ENCODE data around the gene MSI2. TPM values are rescaled to one million over a fixed set of nuclear protein-coding genes. Genes with fewer than 3 reads are reported as not detected.
A peak's percentile ranks its signal among the peaks of the same experiment; 100 is the strongest.

The MSI2 gene
- total and polyA plus RNA-seq, 9 of the 15 experiments (the other 6 are each of a cell fraction or from before 2014, with no cell fraction given): 4.6 to 61.8 (median 42.4) TPM

- CTCF ChIA-PET (ENCODE audit: low intra/inter-chr PET ratio): no interaction called here
- H3K4me2 ChIP-seq (ENCODE audit: insufficient read depth, low read length): no peak overlapping the region
- H3K4me1 ChIP-seq (replicated peaks in 1 of 2; ENCODE audit: control insufficient read depth in 2 of 2, insufficient read depth in 2 of 2, low read length in 2 of 2): peaks cover 4 to 15% of the 10 kb centered on the region in 2 experiments
- H3K36me3 ChIP-seq (ENCODE audit: control insufficient read depth, insufficient read depth, low read length): peaks cover 6% of the 10 kb centered on the region; the same call in 2 of the 3 replicates
- WGBS (ENCODE audit: insufficient coverage, low coverage, missing lambda C conversion rate): 70% methylated on average over 6 of the region's 6 CpGs
- POLR2A ChIA-PET: interaction anchor here (0.6 to 1.7 kb wide), 3 partner anchors 13 to 77 kb away, joined by 3 to 5 read pairs (median 4); no protein-coding TSS in a partner anchor
- in situ Hi-C loops (cut with MboI) (no loop called here), intact Hi-C loops (cut with micrococcal nuclease) (no loop called here)
- TF ChIP-seq ZFP36 (IDR thresholded peaks at IDR 0.05; ENCODE audit: low read depth, low read length, partially characterized antibody): peak; percentile 28
- no peak for TF ChIP-seq HMG20A (CRISPR knock-in tag; conservative IDR thresholded peaks at IDR 0.05)
- TF ChIP-seq RBM25 (IDR thresholded peaks at IDR 0.05; ENCODE audit: low read depth, low read length, severe bottlenecking): peak; percentile 34
- no peak for TF ChIP-seq CAMTA2 (CRISPR knock-in tag; conservative IDR thresholded peaks at IDR 0.05)
- ATAC-seq: no peak
- no peak overlapping the region for H3K4me3 ChIP-seq
- FAIRE-seq: no peak
- H2AFZ ChIP-seq (ENCODE audit: low read depth, low read length): no peak overlapping the region
- no peak overlapping the region for H3K9ac ChIP-seq (ENCODE audit: insufficient read depth in 1 of 2, low read depth in 2 of 2, low read length in 2 of 2)
- peaks cover 23% of the 10 kb centered on the region for H3K79me2 ChIP-seq (ENCODE audit: control insufficient read depth, insufficient read depth, low read length)
- no TSS peak for BruUV-seq (replicated peaks)
- no peaks in the 10 kb centered on the region for H3K27me3 ChIP-seq (ENCODE audit: control insufficient read depth in 2 of 2, insufficient read depth in 2 of 2, low read length in 2 of 2)
- no peak overlapping the region for H3K27ac ChIP-seq (ENCODE audit: extremely low read depth, low read depth, low read length)
- DNase-seq (ENCODE audit: extremely low read depth in 1 of 4, low spot score in 3 of 4): no peak
- peaks cover 11% of the 10 kb centered on the region; the same call in 1 of the 2 replicates for H4K20me1 ChIP-seq (replicated peaks; ENCODE audit: control insufficient read depth, insufficient read depth, low read length)
- no peaks in the 10 kb centered on the region for H3K9me3 ChIP-seq (replicated peaks; ENCODE audit: control insufficient read depth, insufficient read depth, low read depth, low read length)
- peaks cover 4% of the 10 kb centered on the region for H3K9me1 ChIP-seq (ENCODE audit: control insufficient read depth, insufficient read depth, low read length)
Observed at GRCh38 chr17:57327176-57327970, 71.0 kb downstream of the MSI2 start.

Measured in K562 (cell line).